Measurements from ENCODE around the gene HES5.

HES5 gene

GRCh38 chr1:2496087-2496622 lies 33.9 kb downstream of the HES5 start:
- H3K4me3 ChIP-seq = no peak overlapping the region
- H3K27ac ChIP-seq = no peak overlapping the region
- no peak for DNase-seq (ENCODE audit: low spot score)
- TF ChIP-seq CTCF (IDR thresholded peaks at IDR 0.05) = no peak

- no peak for TF ChIP-seq CTCF (IDR thresholded peaks at IDR 0.05)
- DNase-seq (ENCODE audit: low spot score) = no peak
- Histone ChIP-seq H3K4me3 (no peak overlapping the region), H3K27ac (no peak overlapping the region)
Measured at GRCh38 chr1:2495546-2495945, 34.5 kb downstream of the HES5 start.

GRCh38 chr1:2495026-2495425 lies 35.0 kb downstream of the HES5 start:
- no peak for TF ChIP-seq CTCF (IDR thresholded peaks at IDR 0.05)
- Histone ChIP-seq H3K4me3 (no peak overlapping the region), H3K27ac (no peak overlapping the region)
- DNase-seq (ENCODE audit: low spot score) = no peak

GRCh38 chr1:2494323-2494693 lies 35.8 kb downstream of the HES5 start:
- H3K27ac ChIP-seq = no peak overlapping the region
- H3K4me3 ChIP-seq = no peak overlapping the region
- no peak for DNase-seq (ENCODE audit: low spot score)
- TF ChIP-seq CTCF (IDR thresholded peaks at IDR 0.05) = no peak

GRCh38 chr1:2493691-2494322 lies 36.3 kb downstream of the HES5 start:
- DNase-seq (ENCODE audit: low spot score) = no peak

GRCh38 chr1:2493218-2493617 lies 36.8 kb downstream of the HES5 start:
- Histone ChIP-seq H3K27ac (no peak overlapping the region), H3K4me3 (no peak overlapping the region)
- no peak for DNase-seq (ENCODE audit: low spot score)
- TF ChIP-seq CTCF (IDR thresholded peaks at IDR 0.05) = no peak

More at GRCh38 chr1:2493691-2494322, 36.3 kb downstream of the HES5 start:
- H3K27ac ChIP-seq = no peak overlapping the region
- no peak for TF ChIP-seq CTCF (IDR thresholded peaks at IDR 0.05)
- no peak overlapping the region for H3K4me3 ChIP-seq

- no peak overlapping the region for H3K4me3 ChIP-seq
- no peak for DNase-seq (ENCODE audit: low spot score)
- no peak overlapping the region for H3K27ac ChIP-seq
- no peak for TF ChIP-seq CTCF (IDR thresholded peaks at IDR 0.05)
Measured at GRCh38 chr1:2492091-2492490, 38.0 kb downstream of the HES5 start.
